Stimulated activated CD8-positive, alpha-beta memory T cell treated with anti-CD3 and anti-CD28 coated beads, Interleukin-7, amount 100 ng/mL, for 48 hours (primary cell): ENCODE results near the gene L1CAM.

ENCODE experiments used
- DNase-seq, 2 donors: peaks; one replicate each; pipeline ENCODE4 v3.0.0-alpha.2; 2020; ENCODE audit warnings: low read depth in 1 of 2; ENCODE audit errors: extremely low read depth in 1 of 2

The L1CAM gene, protein sequence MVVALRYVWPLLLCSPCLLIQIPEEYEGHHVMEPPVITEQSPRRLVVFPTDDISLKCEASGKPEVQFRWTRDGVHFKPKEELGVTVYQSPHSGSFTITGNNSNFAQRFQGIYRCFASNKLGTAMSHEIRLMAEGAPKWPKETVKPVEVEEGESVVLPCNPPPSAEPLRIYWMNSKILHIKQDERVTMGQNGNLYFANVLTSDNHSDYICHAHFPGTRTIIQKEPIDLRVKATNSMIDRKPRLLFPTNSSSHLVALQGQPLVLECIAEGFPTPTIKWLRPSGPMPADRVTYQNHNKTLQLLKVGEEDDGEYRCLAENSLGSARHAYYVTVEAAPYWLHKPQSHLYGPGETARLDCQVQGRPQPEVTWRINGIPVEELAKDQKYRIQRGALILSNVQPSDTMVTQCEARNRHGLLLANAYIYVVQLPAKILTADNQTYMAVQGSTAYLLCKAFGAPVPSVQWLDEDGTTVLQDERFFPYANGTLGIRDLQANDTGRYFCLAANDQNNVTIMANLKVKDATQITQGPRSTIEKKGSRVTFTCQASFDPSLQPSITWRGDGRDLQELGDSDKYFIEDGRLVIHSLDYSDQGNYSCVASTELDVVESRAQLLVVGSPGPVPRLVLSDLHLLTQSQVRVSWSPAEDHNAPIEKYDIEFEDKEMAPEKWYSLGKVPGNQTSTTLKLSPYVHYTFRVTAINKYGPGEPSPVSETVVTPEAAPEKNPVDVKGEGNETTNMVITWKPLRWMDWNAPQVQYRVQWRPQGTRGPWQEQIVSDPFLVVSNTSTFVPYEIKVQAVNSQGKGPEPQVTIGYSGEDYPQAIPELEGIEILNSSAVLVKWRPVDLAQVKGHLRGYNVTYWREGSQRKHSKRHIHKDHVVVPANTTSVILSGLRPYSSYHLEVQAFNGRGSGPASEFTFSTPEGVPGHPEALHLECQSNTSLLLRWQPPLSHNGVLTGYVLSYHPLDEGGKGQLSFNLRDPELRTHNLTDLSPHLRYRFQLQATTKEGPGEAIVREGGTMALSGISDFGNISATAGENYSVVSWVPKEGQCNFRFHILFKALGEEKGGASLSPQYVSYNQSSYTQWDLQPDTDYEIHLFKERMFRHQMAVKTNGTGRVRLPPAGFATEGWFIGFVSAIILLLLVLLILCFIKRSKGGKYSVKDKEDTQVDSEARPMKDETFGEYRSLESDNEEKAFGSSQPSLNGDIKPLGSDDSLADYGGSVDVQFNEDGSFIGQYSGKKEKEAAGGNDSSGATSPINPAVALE

DNA sequence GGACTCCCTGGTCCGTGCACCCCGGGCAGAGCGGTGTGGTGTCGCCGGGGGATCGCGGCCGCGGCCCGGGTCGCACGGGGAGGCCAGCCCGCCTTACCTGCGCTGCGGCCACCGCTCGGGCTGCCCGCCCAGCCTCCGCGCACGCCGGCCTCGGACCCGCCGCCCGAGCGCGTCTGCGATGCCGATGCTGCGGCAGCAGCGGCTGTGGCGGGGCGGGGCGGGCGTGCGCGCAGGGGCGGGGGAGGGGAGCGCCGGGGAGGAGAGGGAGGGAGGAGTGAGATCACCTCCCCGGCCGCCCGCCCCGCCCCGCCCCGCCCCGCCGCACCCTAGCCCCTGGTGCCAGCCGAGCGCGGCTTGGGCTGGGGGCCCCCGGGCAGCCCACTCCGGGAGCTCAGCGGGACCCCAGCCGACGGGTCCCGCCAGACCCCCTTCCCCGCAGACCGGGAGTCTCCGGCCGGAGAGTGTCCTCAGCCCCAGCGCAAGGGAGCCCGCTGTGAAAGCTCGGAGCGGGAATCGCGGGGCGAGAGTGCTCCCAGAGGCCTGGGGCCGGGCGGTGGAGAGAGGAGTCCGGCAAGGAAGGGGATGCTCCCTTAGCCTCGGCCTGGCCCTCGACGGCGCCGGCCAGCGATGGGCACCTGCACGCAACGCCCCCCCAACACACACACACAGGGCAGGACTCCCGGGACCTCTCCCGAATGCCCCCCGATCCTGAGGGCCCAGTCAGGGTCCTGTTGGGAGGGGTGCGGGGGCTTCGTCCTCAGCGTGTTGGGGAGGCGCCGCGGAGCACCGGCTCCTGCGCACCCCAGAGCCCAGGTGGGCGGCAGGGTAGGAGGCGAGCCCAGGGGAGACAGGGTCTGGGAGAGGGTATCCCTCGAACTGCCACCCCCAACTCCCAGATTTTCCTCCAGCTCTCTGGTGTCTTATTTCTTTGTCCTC is at the start of gene L1CAM:
Gene L1CAM, minus strand, starts transcription at position 206 of the 936 bp plus-strand sequence. CDS start 10,337 bp downstream, outside the sequence.
- no peak for DNase-seq

DNA sequence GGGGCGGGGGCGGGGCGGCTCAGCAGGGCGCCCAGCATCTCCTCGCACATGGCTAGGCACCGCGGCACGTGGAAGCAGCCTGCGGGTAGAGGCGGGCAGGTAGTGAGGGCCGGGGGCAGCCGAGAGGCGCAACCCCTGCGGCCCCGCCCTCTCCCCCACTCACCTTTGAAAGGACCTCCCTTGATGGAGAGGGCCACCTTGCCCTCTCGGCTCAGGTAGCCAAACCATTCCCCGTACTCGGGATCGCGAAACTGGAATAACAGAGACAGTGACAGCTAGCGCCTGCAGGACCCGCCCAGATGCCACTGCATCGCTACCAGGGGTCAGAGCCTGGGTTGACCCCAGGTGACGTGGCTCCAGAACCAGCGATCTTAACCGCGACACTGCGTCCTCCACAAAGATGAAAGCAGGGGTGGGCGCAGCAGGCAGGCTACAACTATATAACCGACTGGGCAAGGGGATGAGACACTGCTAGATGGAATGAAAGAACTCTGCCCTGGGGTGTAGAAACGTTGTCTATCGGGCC is 49.4 kb upstream of the L1CAM start:
- no peak for DNase-seq

DNA sequence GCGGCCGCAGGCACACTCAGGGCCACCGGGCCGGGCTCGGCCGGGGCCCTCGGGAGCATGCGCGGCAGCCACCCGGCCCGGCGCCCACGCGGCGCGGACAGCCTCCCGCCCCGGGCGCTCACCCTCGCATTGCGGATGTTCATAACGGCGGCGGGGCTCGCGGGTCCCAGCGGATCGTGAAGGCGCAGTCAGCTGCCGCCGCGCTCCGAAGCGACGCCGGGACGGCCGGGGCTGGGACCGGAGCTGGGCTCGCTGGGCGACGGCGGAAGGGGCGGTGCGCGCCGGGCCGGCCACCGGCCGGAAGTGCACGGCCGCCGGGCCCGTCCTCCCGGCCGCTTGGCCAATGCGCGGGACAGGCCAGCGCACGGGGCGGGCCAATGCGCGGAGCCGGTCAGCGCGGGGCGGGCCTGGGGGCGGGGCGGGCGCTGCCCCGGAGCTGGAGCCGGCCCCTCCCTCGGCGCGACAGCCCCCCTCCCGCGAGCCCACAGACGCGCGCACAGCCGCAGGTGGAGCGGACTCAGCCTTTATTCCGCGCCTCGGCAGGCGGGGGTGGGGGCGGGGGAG is 48.9 kb upstream of the L1CAM start, which contains the start of gene NAA10:
Gene NAA10, minus strand, starts transcription at position 276 of the 564 bp plus-strand sequence. Its CDS starts 133 bp downstream, at position 143.
- DNase-seq = peak in 1 of 2 donors; percentile 63

DNA sequence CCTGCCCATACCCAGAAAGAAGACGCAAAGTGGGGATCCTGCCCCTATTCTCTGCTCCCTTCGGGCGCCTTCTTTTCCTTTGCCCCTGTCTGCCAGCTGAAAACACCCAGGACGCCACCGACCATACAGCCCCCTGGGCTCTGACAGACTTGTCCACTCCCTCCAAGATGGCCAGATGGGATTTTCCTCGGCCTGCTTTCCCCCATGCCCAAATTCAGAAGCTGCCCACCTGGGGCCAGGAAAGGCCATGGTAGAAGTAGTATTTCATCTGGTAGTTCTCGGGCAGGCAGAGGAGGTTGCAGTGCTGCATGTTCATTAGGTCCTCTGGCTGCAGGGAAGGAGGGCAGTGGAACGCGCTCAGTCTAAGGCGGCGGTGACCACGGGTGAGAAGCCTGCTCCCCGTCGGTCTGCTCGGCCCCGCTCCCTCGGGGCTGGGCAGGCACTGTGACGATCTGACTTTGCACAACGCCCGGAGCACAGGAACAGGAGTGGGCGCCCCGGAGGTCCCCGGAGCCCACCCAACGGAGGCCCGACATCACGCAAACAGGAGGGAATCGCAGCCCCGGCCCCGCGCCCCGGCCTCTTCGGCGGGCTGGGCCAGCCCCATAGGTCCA is 48.3 kb upstream of the L1CAM start:
- DNase-seq = no peak

DNA sequence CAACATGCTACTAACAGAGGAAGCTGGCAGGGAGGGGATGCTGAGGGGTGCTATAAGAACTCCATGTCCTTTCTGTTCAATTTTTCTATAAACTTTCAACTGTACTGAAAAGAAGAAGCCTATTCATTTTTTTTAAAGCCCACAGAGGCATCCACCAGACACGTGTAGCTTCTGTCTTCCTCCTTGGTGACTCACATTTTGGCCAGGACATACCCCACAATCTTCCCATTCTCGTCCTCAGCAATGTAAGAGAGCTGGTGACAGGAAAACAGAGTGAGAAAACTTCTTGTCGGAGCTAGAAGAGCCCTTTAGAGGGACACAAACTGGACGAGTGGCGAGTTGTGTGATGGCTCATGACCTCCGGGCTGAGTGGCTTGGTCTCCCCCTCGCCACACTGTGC is 47.8 kb upstream of the L1CAM start:
- DNase-seq = no peak

DNA sequence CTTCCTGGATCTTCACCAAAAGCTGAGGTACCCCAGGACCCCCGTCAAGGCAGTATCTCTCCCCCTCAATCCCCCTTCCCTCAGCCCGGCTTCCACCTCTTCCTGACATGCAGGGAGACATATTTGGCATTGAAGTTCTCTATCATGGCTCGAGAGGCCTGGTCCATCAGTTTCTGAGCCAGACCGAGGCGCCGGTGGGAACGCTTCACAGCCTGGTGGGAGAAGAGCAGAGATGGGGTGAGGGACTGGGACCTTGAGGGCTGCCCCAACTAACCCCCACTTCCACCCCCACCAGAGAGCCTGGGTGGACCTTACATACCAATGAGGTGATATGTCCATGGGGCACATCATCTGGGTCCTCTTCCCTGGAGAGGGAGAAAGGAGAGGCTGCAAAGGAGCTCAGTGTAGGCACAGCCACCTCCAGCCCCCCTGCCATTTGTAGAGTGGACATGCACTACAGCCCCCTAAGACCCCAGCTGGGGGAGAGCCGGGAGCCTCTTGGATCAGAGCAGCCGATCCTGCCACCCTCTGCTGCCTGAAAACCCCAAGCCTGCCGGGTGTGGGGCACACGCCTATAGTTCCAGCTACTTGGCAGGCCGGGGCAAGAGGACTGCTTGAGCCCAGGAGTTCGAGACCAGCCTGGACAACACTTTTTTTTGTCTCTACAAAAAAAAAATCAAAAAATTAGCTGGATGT is 46.4 kb upstream of the L1CAM start:
- DNase-seq = no peak

DNA sequence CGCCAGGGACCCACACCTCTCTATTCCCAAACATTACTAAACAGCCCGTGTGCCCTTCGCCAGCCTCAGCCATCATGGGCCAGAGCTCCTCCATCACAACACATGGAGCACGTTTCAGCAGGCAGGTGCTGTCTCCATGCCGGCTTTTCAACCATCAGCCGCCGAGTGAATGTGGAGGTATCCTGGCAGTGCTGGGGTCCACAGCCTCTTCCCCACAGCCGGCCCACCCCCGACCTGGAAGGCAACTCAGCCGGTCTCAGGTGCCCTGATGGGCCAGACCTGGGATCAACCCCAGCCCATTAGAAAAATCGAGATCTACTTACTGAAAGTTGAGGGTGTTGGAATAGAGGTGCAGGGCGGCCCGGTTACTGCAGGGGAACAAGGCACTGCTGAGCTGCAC is 45.8 kb upstream of the L1CAM start:
- no peak for DNase-seq

DNA sequence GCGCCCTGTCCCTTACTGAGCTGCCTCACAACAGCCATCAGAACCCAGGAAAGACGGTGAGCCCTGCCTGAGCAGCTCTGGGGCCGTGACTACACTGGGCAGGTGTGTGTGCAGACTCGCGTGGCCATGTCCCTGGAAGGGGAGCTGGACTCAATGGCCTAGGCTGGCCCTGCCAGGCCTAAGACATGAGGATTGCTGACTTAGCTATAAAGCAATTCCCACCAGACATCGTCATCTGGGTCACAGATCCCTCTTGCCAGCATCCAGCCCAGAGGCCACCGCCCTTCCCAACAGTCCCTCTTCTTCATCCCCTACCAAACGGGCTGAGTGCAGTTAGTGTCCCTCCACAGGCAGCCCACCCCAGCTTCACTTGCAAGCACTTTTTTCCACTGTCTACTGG is 45.2 kb upstream of the L1CAM start:
- DNase-seq = no peak

DNA sequence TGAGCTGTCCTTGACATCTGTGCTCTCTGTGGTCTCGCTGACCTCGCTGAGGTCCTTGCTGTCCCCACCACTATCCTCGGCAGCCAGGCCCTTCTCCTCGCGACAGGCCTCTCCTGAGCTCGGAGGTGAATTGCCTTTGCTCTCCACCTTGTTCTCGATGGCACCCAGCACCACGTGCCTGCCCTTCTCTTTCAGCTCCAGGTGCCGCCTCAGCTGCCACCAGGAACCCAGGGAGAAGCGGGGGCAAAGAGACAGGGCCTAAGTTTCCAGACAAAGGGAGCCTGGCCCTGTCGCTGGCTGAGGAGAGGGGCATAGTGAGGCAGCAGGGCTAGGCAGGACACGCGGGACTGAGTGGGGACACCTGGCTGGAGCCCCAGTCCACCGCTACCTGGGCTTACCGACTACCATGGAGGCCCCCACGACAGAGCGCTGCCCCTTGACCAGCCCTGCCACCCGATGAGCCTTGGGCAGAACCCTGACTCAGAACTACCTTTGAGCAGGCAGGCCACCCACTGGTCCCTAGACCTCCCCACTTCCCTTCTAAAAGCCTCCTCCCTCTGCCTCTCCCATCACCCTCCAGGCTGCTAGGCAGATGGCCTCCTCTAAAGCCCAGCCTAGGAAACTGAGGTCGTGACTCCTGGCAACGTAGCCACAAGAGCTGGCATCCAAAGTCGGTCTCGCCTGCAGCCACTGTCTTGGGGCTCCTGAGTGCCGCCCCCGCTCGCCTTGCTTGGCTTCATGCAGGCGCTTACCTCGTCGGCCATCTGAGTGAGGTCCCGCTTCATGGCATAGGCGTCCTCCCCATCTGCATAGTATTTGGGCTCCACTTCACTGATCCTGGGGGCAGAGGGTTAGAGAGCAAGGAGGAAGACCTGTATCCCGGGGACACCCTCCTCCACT is 44.3 kb upstream of the L1CAM start:
- DNase-seq = no peak

DNA sequence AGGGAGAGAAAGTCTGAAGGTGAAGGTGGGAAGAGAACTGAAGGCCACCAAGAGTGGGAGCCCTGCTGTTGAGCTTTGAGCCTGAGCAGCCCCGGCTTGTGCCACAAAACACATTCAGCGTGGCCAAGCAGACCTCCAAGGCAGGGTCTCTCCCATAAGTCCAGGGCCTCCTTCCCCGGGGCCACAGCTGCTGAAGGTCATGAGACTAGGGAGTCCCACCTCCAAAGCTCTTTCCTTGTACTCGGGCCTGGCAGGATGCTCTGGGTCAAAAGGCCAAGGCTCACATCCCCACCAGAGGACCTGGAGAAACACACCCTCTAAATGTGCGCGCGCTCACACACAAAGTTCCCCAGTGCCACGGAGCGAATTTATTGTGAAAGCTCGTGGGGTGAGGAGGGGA is 43.6 kb upstream of the L1CAM start:
- no peak for DNase-seq

DNA sequence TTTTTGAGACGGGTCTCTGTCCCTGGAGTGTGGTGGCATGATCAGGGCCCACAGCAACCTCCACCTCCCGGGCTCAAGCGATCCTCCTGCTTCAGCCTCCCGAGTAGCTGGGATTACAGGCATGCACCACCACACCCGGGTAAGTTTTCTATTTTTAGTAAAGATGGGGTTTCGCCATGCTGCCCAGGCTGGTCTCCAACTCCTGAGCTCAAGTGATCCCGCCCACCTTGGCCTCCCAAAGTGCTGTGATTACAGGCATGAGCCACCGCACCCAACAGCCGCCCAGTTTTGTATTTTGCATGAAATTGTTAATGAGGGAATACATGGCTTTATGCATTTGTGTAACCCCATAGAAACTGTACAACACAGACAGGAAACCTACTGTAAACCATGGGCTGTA is 42.9 kb upstream of the L1CAM start:
- no peak for DNase-seq

DNA sequence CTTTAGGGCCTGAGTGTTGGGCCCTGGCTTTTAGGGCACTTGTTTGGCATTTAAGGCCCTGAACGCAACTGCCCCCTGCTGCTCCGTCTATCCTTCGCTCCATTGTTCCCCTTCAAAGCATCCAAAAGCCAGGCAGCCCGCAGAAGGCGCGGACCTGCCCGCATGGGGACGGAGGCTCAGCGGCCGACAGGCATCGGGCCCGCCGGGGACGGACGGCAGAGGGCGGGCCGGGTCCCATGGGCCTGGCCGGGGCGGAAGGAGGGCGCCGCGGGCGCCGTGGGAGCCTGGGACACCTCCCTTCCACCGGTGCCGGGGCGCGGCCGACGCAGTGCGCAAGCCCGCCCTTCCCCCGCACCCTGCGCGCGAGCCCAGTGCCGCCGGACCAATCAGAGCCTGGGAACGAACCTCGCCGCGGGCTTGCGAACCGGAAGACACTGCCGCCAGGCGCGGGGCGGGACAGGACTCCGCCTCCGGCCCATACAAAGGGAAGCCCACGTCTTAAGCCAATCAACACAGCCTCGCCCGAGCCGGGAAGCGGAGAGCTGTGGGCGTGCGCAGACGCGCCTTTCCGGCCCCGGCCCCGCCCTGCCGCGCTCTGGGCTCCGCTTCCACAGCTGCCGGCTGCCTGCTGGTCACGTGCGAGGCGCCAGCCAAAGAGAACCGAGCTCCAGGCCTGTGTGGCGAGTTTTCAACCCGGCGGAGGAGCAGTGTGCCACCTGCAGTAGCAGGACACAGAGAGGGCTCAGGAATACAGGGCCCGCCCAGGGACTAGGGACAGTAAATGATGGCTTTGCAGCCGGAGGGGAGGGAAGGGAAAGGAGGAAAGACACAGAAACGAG is 42.2 kb upstream of the L1CAM start:
- peak; percentile 85 to 96 for DNase-seq

DNA sequence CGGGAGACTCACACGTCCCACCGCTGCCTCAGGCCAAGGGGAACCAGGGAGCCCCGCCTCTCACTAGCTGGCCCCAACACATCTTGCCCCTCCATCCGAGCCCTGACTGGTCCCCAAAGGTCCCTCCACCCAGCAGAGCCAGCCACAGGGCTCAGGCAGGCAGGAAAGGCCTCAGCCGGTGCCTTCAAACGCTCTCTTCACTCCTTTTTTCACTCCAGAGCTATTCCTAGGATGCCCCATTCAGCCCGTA is 41.6 kb upstream of the L1CAM start:
- DNase-seq = no peak

DNA sequence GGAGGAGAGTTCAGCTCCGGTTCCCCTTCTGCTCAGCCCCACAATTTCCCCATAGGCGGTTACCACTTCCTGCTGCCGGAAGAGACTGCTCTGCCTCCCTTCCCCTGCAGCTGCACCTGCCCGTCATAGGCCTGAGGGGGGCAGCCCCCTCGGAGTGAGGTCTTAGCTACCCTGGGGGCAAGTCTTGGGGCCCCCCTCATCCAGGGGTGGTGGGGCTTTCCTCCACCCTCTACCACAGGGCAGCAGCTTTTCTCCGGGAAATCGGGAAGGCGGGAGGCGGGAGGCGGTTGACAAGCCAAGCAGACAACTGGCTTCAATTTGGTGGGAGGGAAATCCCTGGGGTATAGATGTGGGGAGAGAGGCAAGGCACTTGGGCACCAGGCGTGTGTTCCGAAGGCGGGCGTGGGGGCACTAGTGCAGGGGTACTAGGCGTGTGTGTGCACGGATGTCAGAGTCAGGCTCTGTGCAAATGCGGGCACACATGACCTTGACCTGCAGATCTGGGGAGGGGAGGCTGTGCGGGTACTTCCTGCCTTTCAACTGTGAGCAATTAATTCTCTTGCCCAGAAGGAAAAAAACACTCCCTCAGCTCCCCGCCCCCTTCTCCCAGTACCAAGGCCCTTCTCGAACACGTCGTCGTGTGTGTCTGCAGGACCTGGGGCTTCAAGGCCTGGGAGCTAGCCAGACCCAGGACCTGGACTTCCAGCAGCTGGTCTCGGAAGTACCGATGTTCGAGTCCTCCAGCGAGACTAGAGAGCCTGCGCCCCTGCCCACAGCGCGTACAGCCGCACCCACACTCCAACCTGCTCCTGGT is 41.1 kb upstream of the L1CAM start:
- peak; percentile 53 to 70 for DNase-seq

DNA sequence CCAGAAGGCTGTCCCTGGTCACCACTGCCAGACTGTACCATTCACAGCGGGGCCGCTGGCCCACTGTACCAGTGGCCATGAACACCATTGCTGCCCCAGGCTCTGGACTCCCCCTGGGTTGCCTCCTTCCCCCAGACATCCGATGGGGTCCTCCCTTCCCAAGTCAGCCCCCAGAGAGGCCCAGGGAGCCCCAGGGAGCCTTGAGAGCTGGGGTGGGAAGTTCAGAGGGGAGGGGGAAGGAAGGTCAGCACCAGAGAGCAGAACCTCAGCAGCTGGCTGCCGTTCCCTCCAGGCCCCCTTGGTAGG is 40.5 kb upstream of the L1CAM start:
- DNase-seq = no peak
